ENCODE results near the gene ZIC2.
"Not testable (repeated sequence)": the region's sequence is repeated elsewhere in the genome, so short reads cannot be mapped to it uniquely, and the experiment has no call there.

ZIC2 gene

DNA sequence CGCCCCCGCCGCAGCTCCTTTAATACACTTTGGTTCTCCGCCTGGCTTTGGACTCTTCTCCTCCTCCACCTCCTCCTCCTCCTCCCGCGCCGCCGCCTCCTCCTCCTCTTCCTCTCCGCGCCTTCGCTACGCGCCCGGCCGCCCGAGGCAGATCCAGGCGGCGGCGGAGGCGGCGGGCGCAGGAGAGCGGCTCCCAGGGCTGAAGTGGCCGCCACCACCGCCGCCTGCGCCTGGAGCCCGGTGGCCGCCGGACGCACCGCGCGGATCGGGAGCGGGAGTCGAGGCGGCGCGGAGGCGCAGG is at the start of gene ZIC2:
TSS of gene ZIC2 (plus strand) at position 50 of the 301 bp plus-strand sequence. CDS start 281 bp downstream, outside the sequence.
- no peak for DNase-seq (ENCODE audit: low read depth)

GRCh38 chr13:99932912-99933311 is 48.7 kb upstream of the ZIC2 start:
- DNase-seq (ENCODE audit: low read depth), result no peak

GRCh38 chr13:99935772-99936171 is 45.8 kb upstream of the ZIC2 start:
- DNase-seq (ENCODE audit: low read depth), result no peak

DNA sequence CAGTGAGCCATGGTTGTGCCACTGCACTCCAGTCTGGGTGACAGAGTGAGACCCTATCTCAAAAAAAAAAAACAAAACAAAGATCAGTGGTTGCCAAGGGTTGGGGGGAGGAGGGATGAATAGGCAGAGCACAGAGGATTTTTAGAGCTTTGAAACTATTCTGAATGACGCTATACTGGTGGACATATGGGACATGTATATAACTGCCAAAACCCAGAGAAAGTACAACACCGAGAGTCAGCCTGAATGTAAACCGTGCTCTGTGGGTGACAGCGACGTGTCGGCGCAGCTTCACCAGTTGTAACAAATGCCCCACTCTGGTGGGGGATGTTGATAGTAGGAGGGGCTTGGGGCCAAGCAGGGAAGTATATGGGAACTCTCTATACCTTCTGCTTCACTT is 42.9 kb upstream of the ZIC2 start:
- no peak for DNase-seq (ENCODE audit: low read depth)

DNA sequence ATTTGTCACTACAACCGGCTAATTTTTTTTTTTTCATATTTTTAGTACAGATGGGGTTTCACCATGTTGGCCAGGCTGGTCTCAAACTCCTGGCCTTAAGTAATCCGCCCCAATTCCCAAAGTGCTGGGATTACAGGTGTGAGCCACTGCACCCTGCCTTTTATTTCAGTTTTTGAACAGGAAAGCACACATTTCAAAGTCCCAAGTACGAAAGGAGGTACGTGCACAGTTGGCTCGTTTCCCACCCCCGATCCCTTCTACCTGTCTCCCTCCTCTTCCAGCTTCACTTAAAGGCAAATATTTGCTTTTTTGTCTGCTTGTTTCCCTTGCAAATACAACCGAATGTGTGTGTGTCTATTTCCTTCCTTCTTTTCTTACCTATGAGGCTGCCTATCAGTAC is 40.5 kb upstream of the ZIC2 start:
- DNase-seq (ENCODE audit: low read depth), result no peak

DNA sequence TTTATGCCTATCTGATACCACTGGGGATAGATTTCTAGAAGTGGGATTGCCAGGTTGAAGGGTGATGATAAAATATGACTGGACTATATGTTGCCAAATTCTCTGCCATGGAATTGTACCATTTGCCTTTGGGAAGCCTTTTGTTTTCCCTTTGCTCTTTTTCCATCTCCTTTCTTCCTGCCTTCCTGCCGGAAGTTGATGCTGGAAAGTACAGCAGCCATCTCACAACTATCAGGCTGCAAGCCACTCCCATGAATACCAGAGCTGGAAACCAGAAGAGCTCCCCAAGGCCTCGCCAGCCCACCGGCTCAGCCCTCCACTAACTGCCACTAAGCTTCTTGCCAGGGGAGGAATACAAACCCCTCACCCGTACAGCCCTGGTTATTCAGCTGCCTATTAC is 39.7 kb upstream of the ZIC2 start:
- DNase-seq (ENCODE audit: low read depth), result no peak

DNA sequence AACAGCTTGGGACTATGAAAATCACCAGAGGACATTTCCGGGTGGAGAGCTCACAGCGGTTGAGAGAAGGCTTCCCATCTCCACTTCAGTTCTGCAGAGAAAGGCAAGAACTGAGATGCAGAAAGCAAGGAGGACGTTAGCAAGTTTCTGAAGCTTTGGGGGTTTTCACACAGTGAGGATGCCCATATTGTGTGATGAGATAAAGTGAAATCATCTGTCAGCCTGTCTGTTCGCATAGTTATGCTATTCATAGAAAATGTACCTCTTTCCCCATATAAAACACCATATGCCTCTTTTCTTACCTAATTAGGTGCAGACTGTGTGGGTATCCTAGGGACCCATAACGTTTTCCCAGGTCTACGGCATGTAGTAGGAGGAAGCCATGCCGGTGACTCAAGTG is 37.5 kb upstream of the ZIC2 start:
- DNase-seq (ENCODE audit: low read depth), result no peak

DNA sequence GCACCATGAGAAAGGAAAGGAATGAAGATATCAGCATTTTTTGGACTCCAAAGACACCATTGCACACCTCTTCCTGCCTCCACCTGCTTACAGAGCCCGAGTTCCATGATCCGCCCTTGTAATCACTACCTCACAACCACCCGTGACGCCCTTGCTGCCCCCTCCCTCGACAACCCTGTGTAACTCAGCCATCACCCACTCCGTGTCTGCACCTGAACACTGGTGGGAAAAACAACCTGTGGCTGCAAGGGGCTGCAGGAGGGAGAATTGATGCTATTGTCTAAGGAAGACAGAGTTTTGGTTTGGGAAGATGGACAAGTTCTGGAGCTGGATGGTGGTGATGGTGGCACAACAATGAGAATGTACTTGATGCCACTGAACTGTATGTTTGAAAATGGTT is 37.0 kb upstream of the ZIC2 start:
- DNase-seq (ENCODE audit: low read depth), result no peak

- not testable (repeated sequence) for DNase-seq (ENCODE audit: low read depth)
These were observed 36.1 kb upstream of the ZIC2 start for GRCh38 chr13:99945515-99945914.

DNA sequence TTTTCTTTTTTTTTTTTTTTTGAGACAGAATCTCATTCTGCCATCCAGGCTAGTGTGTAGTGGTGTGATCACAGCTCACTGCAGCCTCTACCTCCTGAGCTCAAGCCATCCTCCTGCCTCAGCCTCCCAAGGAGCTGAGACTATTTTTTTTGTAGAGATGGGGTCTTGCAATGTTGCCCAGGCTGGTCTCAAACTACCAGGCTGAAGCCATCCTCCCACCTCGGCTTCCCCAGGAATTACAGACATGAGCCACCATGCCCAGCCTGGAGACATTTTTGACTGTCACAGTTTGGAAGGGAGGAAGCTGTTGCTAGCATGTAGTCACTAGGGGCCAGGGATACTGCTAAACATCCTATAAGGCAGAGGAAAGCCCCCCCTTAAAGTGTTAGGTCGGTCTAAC is 33.9 kb upstream of the ZIC2 start:
- DNase-seq (ENCODE audit: low read depth), result no peak

DNA sequence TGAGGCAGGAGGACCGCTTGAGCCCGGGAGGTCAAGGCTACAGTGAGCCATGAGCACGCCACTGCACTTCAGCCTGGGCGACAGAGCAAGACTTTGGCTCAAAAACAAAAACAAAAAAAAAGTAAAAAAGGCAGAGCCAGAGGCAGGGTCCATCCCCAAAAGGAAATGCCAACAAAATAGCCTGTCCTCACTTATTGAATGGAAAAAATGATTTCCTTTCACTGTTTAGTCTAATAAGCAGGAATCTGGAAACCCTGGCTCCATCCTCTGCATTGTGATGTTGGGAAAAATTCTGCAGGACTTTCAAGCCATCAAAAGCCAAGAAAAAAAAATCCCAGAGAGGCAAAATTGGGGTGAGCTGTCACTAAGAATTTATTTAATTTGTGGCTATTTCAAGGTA is 33.2 kb upstream of the ZIC2 start:
- no peak for DNase-seq (ENCODE audit: low read depth)

DNA sequence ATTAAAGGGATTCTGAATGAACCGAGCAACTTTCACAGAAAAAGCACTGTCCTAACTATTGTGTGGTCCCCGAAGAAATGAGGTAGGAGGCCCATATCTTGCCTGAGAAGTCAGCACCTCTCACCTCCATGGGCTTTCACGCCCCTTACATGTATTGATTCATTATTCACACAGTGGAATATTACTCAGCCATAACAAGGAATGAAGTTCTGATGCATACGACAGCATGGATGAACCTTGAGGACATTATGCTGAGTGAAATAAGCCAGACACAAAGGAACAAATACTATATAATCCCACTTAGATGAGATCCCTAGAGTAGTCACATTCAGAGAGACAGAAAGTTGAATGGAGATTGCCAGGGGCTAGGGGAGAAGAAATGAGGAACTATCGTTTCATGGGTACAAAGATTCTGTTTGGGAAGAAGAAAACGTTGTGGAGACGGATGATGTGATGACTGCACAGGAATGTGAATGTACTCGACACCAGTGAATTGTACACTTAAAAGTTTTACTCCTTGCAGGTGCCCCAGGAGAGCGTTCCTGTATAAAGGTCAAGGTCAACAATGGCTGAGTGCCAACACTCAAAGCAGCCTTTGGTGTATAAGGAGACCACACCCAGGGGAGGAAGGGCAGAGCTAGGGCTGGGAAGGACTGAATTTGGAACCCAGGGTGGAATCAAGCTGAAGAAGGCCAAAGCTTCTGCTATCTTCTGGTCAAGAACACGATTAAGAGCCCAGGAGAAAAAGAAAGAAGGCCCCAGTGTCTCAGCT is 32.5 kb upstream of the ZIC2 start:
- DNase-seq (ENCODE audit: low read depth), result no peak

GRCh38 chr13:99949679-99950413 is 31.7 kb upstream of the ZIC2 start:
- no peak for DNase-seq (ENCODE audit: low read depth)

DNA sequence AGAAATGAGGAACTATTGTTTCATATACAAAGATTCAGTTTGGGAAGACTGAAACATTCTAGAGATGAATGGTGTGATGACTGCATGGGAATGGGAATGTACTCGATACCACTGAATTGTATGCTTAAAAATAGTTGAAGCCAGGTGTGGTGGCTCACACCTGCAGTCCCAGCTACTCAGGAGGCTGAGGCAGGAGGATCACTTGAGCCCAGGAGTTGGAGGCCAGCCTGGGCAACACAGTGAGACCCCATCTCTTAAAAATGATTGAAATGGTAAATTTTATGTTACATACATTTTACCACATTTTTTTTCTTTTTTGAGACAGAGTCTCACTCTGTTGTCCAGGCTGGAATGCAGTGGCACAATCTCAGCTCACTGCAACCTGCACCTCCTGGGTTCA is 29.9 kb upstream of the ZIC2 start:
- not testable (repeated sequence) for DNase-seq (ENCODE audit: low read depth)

DNA sequence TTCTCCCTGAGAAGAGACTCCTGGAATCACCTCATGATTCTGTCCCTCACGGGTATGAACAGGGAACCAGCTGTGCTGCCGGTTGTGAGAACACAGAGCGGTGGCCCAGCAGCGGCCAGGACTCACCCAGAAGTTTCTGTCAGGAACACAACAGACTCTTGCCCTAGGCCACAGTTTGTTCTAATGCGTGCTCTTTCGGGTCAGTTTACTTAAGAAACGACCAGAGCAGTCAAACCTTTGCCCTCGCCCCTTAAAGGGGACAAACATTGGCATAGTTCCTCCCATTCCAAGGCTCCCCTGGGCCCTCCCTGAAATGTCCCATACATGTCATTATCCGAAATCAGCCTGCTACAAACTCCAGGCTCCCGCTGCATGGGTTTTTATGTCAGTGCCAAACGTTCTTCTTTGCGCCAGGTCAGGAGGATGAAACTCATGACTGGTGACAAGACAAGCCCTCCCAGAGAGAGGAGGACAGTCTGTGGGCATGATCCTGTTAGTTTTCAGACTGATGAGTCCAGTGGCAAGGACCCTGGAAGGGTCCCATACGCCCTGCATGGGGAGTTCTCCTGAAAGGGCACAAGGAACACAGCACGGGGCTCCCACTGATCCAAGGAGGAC is 28.3 kb upstream of the ZIC2 start:
- DNase-seq (ENCODE audit: low read depth), result no peak

DNA sequence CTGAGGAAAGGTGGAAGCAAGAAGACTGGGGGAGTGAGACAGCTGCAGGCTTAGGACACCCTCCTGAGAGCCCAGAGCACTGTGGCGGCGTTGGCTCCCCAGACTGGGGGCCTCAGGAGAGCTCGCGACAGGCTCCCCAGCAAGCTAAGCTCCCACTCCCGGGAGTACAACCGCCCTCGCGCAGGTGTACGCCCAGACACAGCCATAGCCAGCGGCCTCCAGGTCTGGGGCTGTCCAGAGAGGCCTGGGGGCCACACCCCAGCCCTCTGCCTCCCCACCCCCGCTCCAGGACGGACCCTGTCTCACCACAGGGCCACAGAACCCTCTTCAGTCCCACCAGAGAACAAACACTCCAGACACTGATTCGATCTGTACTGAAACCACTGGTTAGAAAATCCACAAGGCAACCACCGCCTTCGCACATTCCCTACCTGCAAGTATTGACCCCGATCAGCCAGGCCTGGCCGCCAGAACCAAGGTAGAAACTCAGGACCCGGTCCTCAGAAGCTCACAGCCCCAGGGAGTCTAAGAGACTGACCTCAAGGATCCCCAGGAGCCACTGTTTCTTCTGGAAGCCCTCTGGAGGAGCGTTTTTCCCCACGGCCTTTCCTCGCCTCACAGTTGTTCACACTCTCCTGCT is 26.4 kb upstream of the ZIC2 start:
- no peak for DNase-seq (ENCODE audit: low read depth)

- DNase-seq (ENCODE audit: low read depth), result no peak
These were observed 25.7 kb upstream of the ZIC2 start for GRCh38 chr13:99955747-99956472.

DNA sequence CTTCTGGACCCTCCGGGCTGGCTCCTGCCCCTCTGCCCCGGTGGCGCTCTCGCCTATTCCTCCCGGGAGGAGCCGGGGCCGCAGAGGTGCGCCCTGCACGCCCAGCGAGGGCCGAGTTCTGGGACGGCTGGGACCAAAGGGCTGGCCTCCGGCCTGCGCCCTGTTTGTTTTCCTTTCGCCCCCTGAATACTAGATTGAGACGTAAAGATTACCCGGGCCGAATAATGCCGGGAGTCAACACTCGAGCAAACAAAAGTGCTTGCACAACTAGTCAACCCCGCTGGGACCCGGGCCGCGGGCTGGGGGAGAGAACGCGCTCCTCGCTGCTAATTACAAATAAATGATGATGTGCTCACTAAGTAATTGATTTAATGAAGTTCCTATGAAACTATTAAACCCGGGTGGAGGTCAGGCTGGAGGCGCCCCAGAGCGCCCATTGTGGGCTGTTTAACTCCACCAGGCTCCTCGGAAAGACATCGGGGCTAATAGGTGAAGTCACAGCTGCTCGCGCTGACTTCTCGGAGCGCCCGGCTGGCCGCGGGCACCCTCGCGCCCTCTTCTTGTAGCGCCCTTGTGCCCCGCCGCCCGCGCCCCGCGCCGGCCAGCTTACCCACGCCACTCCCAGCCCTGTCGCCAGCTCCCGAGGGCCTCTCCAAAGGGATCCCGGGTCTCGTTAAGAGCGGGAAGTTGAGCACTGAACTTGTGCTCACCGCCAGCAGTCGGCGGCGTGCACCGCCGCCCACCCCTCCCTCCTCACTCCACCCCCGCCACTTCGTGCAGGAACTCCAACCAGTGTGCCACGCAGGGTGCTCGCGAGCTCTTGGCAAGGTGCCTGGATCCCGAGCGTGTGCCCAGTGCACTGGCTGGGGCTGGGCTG is 24.9 kb upstream of the ZIC2 start:
- no peak for DNase-seq (ENCODE audit: low read depth)

DNA sequence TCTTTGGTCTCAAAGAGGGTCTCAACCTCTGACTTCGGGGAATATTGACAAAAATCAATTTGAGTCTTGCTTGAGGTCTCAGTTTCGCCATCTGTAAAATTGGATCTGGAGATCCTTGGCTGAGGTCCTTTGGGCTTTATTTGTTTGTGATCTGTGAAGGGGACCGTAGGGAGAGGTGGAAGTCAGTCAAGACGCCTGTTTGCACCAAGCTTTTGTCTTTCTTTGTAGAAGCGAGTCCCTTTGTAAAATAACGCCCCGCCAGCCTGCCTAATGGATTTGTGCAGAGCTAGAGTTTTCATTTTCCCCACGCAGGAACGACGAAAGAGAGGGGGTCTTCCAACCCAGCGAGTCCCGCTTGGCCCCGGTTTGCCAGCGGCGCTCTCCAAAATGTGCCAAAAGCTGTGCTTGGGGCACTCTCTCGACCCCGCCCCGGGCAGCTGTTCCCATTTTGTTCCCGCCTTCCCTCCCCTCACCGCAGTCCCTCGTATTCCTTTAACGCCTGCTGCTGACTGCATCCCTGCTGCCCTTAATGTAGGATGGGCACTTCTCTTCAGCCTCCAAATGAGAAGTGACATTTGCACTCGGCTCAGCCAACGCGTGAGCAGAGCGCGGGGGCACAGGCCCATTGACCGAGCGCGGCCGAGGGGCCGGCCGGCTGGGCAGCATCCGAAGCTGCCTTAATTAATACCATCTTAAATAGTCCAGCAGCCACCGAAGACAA is 23.0 kb upstream of the ZIC2 start:
- DNase-seq (ENCODE audit: low read depth), result no peak

DNA sequence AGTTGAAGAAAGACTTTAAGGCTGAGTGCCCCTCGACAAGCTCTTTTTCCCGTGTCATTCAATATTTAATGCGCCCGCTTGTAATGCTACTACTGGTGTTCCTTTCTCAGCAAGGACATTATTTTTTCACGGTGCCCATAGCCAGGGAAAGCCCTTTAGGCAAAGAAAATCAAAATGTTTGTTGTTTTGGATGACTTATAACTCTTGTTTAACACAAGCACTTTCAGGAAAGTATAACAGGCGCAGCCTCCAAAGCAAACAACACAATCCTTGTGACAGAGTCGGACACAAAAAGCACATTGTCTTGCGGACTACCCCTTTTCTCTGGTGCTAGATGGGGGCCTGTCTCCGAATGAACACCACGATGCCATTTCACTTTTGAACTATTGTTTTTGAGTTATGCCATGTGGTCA is 22.5 kb upstream of the ZIC2 start:
- DNase-seq (ENCODE audit: low read depth), result no peak

Data from fibroblast of the conjunctiva (primary cell).